ENCODE measurements around the gene CDH12. TPM values are rescaled to one million over a fixed set of nuclear protein-coding genes. Genes with fewer than 3 reads are reported as not detected.

The CDH12 gene
- total and polyA plus RNA-seq, 4 donors: 0.02 to 0.33 (median 0.17) TPM; not detected in 1

GRCh38 chr5:22411554-22412349 lies 441.4 kb downstream of the CDH12 start:
- H3K36me3 ChIP-seq (ENCODE audit: control insufficient read depth in 4 of 4, insufficient read depth in 3 of 4, low read depth in 1 of 4, low read length in 3 of 4): no peaks in the 10 kb centered on the region
- no peak overlapping the region for H3K9ac ChIP-seq (ENCODE audit: low read depth in 1 of 2, low read length in 2 of 2)
- H3K4me3 ChIP-seq (ENCODE audit: low read depth in 1 of 3, low read length in 3 of 3): no peak overlapping the region
- no peaks in the 10 kb centered on the region for H3K27me3 ChIP-seq (ENCODE audit: control insufficient read depth in 4 of 4, insufficient read depth in 4 of 4, low read length in 3 of 4)
- H3K9me3 ChIP-seq (ENCODE audit: control insufficient read depth in 4 of 4, low read length in 3 of 4): no peaks in the 10 kb centered on the region
- TF ChIP-seq, protein P1, sequence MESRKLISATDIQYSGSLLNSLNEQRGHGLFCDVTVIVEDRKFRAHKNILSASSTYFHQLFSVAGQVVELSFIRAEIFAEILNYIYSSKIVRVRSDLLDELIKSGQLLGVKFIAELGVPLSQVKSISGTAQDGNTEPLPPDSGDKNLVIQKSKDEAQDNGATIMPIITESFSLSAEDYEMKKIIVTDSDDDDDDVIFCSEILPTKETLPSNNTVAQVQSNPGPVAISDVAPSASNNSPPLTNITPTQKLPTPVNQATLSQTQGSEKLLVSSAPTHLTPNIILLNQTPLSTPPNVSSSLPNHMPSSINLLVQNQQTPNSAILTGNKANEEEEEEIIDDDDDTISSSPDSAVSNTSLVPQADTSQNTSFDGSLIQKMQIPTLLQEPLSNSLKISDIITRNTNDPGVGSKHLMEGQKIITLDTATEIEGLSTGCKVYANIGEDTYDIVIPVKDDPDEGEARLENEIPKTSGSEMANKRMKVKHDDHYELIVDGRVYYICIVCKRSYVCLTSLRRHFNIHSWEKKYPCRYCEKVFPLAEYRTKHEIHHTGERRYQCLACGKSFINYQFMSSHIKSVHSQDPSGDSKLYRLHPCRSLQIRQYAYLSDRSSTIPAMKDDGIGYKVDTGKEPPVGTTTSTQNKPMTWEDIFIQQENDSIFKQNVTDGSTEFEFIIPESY (IDR thresholded peaks at IDR 0.05): no peak
- TF ChIP-seq FOXA1 (IDR thresholded peaks at IDR 0.05) (no peak), YY1 (IDR thresholded peaks at IDR 0.05) (no peak), EGR1 (IDR thresholded peaks at IDR 0.05; ENCODE audit: low read depth in 2 of 2) (no peak), NR2F2 (IDR thresholded peaks at IDR 0.05) (no peak), HNF4A (conservative IDR thresholded peaks at IDR 0.05) (no peak), RXRA (IDR thresholded peaks at IDR 0.05) (no peak), JUND (IDR thresholded peaks at IDR 0.05) (no peak), HNF4G (IDR thresholded peaks at IDR 0.05) (no peak)
- TF ChIP-seq, protein P2, sequence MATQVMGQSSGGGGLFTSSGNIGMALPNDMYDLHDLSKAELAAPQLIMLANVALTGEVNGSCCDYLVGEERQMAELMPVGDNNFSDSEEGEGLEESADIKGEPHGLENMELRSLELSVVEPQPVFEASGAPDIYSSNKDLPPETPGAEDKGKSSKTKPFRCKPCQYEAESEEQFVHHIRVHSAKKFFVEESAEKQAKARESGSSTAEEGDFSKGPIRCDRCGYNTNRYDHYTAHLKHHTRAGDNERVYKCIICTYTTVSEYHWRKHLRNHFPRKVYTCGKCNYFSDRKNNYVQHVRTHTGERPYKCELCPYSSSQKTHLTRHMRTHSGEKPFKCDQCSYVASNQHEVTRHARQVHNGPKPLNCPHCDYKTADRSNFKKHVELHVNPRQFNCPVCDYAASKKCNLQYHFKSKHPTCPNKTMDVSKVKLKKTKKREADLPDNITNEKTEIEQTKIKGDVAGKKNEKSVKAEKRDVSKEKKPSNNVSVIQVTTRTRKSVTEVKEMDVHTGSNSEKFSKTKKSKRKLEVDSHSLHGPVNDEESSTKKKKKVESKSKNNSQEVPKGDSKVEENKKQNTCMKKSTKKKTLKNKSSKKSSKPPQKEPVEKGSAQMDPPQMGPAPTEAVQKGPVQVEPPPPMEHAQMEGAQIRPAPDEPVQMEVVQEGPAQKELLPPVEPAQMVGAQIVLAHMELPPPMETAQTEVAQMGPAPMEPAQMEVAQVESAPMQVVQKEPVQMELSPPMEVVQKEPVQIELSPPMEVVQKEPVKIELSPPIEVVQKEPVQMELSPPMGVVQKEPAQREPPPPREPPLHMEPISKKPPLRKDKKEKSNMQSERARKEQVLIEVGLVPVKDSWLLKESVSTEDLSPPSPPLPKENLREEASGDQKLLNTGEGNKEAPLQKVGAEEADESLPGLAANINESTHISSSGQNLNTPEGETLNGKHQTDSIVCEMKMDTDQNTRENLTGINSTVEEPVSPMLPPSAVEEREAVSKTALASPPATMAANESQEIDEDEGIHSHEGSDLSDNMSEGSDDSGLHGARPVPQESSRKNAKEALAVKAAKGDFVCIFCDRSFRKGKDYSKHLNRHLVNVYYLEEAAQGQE (IDR thresholded peaks at IDR 0.05): no peak
- TF ChIP-seq, protein P3, sequence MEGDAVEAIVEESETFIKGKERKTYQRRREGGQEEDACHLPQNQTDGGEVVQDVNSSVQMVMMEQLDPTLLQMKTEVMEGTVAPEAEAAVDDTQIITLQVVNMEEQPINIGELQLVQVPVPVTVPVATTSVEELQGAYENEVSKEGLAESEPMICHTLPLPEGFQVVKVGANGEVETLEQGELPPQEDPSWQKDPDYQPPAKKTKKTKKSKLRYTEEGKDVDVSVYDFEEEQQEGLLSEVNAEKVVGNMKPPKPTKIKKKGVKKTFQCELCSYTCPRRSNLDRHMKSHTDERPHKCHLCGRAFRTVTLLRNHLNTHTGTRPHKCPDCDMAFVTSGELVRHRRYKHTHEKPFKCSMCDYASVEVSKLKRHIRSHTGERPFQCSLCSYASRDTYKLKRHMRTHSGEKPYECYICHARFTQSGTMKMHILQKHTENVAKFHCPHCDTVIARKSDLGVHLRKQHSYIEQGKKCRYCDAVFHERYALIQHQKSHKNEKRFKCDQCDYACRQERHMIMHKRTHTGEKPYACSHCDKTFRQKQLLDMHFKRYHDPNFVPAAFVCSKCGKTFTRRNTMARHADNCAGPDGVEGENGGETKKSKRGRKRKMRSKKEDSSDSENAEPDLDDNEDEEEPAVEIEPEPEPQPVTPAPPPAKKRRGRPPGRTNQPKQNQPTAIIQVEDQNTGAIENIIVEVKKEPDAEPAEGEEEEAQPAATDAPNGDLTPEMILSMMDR (IDR thresholded peaks at IDR 0.05; ENCODE audit: low read depth, low read length, missing input control): no peak
- TF ChIP-seq, protein P4, sequence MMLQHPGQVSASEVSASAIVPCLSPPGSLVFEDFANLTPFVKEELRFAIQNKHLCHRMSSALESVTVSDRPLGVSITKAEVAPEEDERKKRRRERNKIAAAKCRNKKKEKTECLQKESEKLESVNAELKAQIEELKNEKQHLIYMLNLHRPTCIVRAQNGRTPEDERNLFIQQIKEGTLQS (IDR thresholded peaks at IDR 0.05): no peak
- no peaks in the 10 kb centered on the region for H3K4me1 ChIP-seq (ENCODE audit: control insufficient read depth in 4 of 4, insufficient read depth in 4 of 4, low read length in 3 of 4)
- no peak overlapping the region for H3K27ac ChIP-seq (ENCODE audit: low read depth in 1 of 2, low read length in 2 of 2)
- no peak for DNase-seq (ENCODE audit: low spot score)
- 40% methylated on average over 4 of the region's 4 CpGs for WGBS

GRCh38 chr5:22391956-22392355 lies 461.2 kb downstream of the CDH12 start:
- Histone ChIP-seq H3K4me3 (ENCODE audit: low read depth in 1 of 3, low read length in 3 of 3) (no peak overlapping the region), H3K9me3 (ENCODE audit: control insufficient read depth in 4 of 4, low read length in 3 of 4) (no peaks in the 10 kb centered on the region), H3K27me3 (ENCODE audit: control insufficient read depth in 4 of 4, insufficient read depth in 4 of 4, low read length in 3 of 4) (no peaks in the 10 kb centered on the region), H3K9ac (ENCODE audit: low read depth in 1 of 2, low read length in 2 of 2) (no peak overlapping the region), H3K36me3 (ENCODE audit: control insufficient read depth in 4 of 4, insufficient read depth in 3 of 4, low read depth in 1 of 4, low read length in 3 of 4) (no peaks in the 10 kb centered on the region), H3K4me1 (ENCODE audit: control insufficient read depth in 4 of 4, insufficient read depth in 4 of 4, low read length in 3 of 4) (no peaks in the 10 kb centered on the region), H3K27ac (ENCODE audit: low read depth in 1 of 2, low read length in 2 of 2) (no peak overlapping the region)
- WGBS: 65% methylated on average over 3 of the region's 3 CpGs
- TF ChIP-seq FOXA2 (IDR thresholded peaks at IDR 0.05) (no peak), EGR1 (IDR thresholded peaks at IDR 0.05; ENCODE audit: low read depth in 2 of 2) (no peak), NR2F2 (IDR thresholded peaks at IDR 0.05) (no peak), GABPA (IDR thresholded peaks at IDR 0.05 in 1 of 2, conservative IDR thresholded peaks at IDR 0.05 in 1 of 2) (no peak), TAF1 (conservative IDR thresholded peaks at IDR 0.05) (no peak)
- no peak for DNase-seq (ENCODE audit: low spot score)
